H9 (cell line): ENCODE measurements around the gene TRPC3. TPM values are rescaled to one million over a fixed set of nuclear protein-coding genes. Genes with fewer than 3 reads are reported as not detected.

Source experiments
- DNase-seq: peaks from one replicate; pipeline ENCODE4 v3.0.0-alpha.2; 2017
- H2AFZ ChIP-seq: one replicate; pipeline ENCODE4 v1.6.1; 2013; ENCODE audit warnings: mild to moderate bottlenecking, low read length, control low read depth, moderate library complexity
- H2AK5ac ChIP-seq: 2 replicates; pipeline ENCODE4 v1.6.1; 2013; ENCODE audit warnings: low read length, control low read depth, mixed read lengths; ENCODE audit not compliant: insufficient read length
- H2BK120ac ChIP-seq: one replicate; pipeline ENCODE4 v1.6.1; 2013; ENCODE audit warnings: low read depth, mild to moderate bottlenecking, low read length, control low read depth, inconsistent platforms; ENCODE audit not compliant: poor library complexity, severe bottlenecking
- H2BK12ac ChIP-seq: 2 replicates; pipeline ENCODE4 v1.6.1; 2013; ENCODE audit warnings: low read length, control low read depth, mixed read lengths, low read depth; ENCODE audit not compliant: insufficient read length
- H2BK15ac ChIP-seq: 2 replicates; pipeline ENCODE4 v1.6.1; 2013; ENCODE audit warnings: low read depth, low read length, control low read depth
- H2BK20ac ChIP-seq: one replicate; pipeline ENCODE4 v1.6.1; 2013; ENCODE audit warnings: low read depth, mild to moderate bottlenecking, low read length, control low read depth, inconsistent platforms; ENCODE audit not compliant: poor library complexity, severe bottlenecking
- H2BK5ac ChIP-seq: 2 replicates; pipeline ENCODE4 v1.6.1; 2013; ENCODE audit warnings: low read length, control low read depth, mixed read lengths; ENCODE audit not compliant: insufficient read length
- H3K14ac ChIP-seq: 2 replicates; pipeline ENCODE4 v1.6.1; 2013; ENCODE audit warnings: low read length, control low read depth; ENCODE audit not compliant: insufficient read depth
- H3K18ac ChIP-seq: 2 replicates; pipeline ENCODE4 v1.6.1; 2013; ENCODE audit warnings: low read depth, mild to moderate bottlenecking, mixed read lengths, low read length, control low read depth; ENCODE audit not compliant: insufficient read length
- H3K23ac ChIP-seq: 2 replicates; pipeline ENCODE4 v1.6.1; 2013; ENCODE audit warnings: low read length, control low read depth, mixed read lengths, low read depth; ENCODE audit not compliant: insufficient read length
- H3K23me2 ChIP-seq: 2 replicates; pipeline ENCODE4 v1.6.1; 2013; ENCODE audit warnings: low read depth, mild to moderate bottlenecking, mixed read lengths, low read length, control low read depth; ENCODE audit not compliant: insufficient read length, poor library complexity, severe bottlenecking
- H3K27ac ChIP-seq: 2 replicates; pipeline ENCODE4 v1.5.1; 2013; ENCODE audit warnings: low read length, control low read depth, mixed read lengths, low read depth; ENCODE audit not compliant: insufficient read length
- H3K27me3 ChIP-seq: 2 replicates; pipeline ENCODE4 v1.6.1; 2013; ENCODE audit warnings: low read length, control low read depth, inconsistent platforms; ENCODE audit not compliant: insufficient read depth
- H3K4ac ChIP-seq: 2 replicates; pipeline ENCODE4 v1.6.1; 2013; ENCODE audit warnings: low read depth, mild to moderate bottlenecking, control low read depth, inconsistent platforms, low read length, moderate library complexity
- H3K4me1 ChIP-seq: 2 replicates; pipeline ENCODE4 v1.6.1; 2013; ENCODE audit warnings: low read length, control low read depth, inconsistent platforms; ENCODE audit not compliant: insufficient read depth
- H3K4me2 ChIP-seq: 2 replicates; pipeline ENCODE4 v1.6.1; 2013; ENCODE audit warnings: low read length, control low read depth, mixed read lengths; ENCODE audit not compliant: insufficient read length, insufficient read depth
- H3K56ac ChIP-seq: 2 replicates; pipeline ENCODE4 v1.6.1; 2013; ENCODE audit warnings: low read depth, mild to moderate bottlenecking, mixed read lengths, low read length, control low read depth; ENCODE audit not compliant: insufficient read length
- H3K79me1 ChIP-seq: 2 replicates; pipeline ENCODE4 v1.6.1; 2013; ENCODE audit warnings: low read depth, mild to moderate bottlenecking, moderate library complexity, low read length, control low read depth, inconsistent platforms; ENCODE audit not compliant: insufficient read depth, poor library complexity, severe bottlenecking
- H3K79me2 ChIP-seq: 2 replicates; pipeline ENCODE4 v1.6.1; 2013; ENCODE audit warnings: low read length, control low read depth, inconsistent platforms; ENCODE audit not compliant: insufficient read depth
- H3K9ac ChIP-seq: 2 replicates; pipeline ENCODE4 v1.6.1; 2013; ENCODE audit warnings: low read length, control low read depth, mixed read lengths; ENCODE audit not compliant: insufficient read length; ENCODE audit errors: extremely low read depth
- H3K9me3 ChIP-seq: one replicate; pipeline ENCODE4 v1.6.1; 2013; ENCODE audit warnings: low read depth, low read length, inconsistent platforms; ENCODE audit not compliant: control insufficient read depth
- H3T11ph ChIP-seq: one replicate; pipeline ENCODE4 v1.6.1; 2013; ENCODE audit warnings: mild to moderate bottlenecking, low read length, control low read depth, inconsistent platforms
- H4K20me1 ChIP-seq: one replicate; pipeline ENCODE4 v1.6.1; 2013; ENCODE audit not compliant: control insufficient read depth, insufficient read length, insufficient read depth
- H4K5ac ChIP-seq: 2 replicates; pipeline ENCODE4 v1.6.1; 2013; ENCODE audit warnings: low read depth, mild to moderate bottlenecking, mixed read lengths, low read length, control low read depth; ENCODE audit not compliant: insufficient read length
- H4K8ac ChIP-seq: replicated peaks from 2 replicates; pipeline ENCODE4 v1.6.1; 2013; ENCODE audit warnings: low read length, control low read depth, mixed read lengths, low read depth; ENCODE audit not compliant: insufficient read length
- H4K91ac ChIP-seq: 2 replicates; pipeline ENCODE4 v1.6.1; 2013; ENCODE audit warnings: low read depth, mild to moderate bottlenecking, moderate library complexity, mixed read lengths, low read length, control low read depth; ENCODE audit not compliant: insufficient read length
- H3K27ac Mint-ChIP-seq, 3 experiments: 2 replicates in 2 of 3; 3 replicates in 1 of 3; pipeline ENCODE4 v1.8.0; 2020 to 2021; ENCODE audit warnings: mixed read lengths in 3 of 3, mild to moderate bottlenecking in 1 of 3, moderate library complexity in 1 of 3
- H3K27me3 Mint-ChIP-seq: 2 replicates; pipeline ENCODE4 v1.8.0; 2021; ENCODE audit warnings: low read depth, mild to moderate bottlenecking, moderate library complexity, mixed read lengths
- H3K36me3 Mint-ChIP-seq, 3 experiments: 2 replicates in 2 of 3; 3 replicates in 1 of 3; pipeline ENCODE4 v1.8.0; 2020 to 2021; ENCODE audit warnings: low read depth in 3 of 3, mixed read lengths in 3 of 3; ENCODE audit not compliant: insufficient read depth in 1 of 3
- H3K4me1 Mint-ChIP-seq, 2 experiments: 2 replicates each; pipeline ENCODE4 v1.8.0; 2020; ENCODE audit warnings: mixed read lengths in 2 of 2
- H3K4me3 Mint-ChIP-seq, 2 experiments: 2 replicates in 1 of 2; 3 replicates in 1 of 2; pipeline ENCODE4 v1.8.0; 2020 to 2021; ENCODE audit warnings: mild to moderate bottlenecking in 2 of 2, mixed read lengths in 2 of 2, moderate library complexity in 1 of 2
- H3K9me3 Mint-ChIP-seq, 2 experiments: 2 replicates in 1 of 2; 3 replicates in 1 of 2; pipeline ENCODE4 v1.8.0; 2020; ENCODE audit warnings: mild to moderate bottlenecking in 2 of 2, mixed read lengths in 2 of 2, moderate library complexity in 1 of 2
- CTCF ChIP-seq: fragments of 200-600 bp; sonication (generic); conservative IDR thresholded peaks from 3 replicates; pipeline ENCODE4 v1.8.0; 2021; ENCODE audit warnings: antibody characterized with exemption, mild to moderate bottlenecking
- WGBS: extraction: QIAGEN DNeasy Blood & Tissue Kit; methylation state at CpG from one replicate; pipeline ENCODE4 v1.1.7; 2013; ENCODE audit warnings: missing lambda C conversion rate, low lambda C conversion rate, mixed read lengths; ENCODE audit not compliant: insufficient read length; ENCODE audit errors: extremely low coverage; 5-methylcytosine and 5-hydroxymethylcytosine counted together
- total RNA-seq: library from RNA; stranded (reverse); gene quantifications from 2 replicates; pipeline ENCODE4 v1.2.1, GENCODE V29; 2021

The TRPC3 gene
- total RNA-seq, 1 experiment from 2014 or later, result 0.13 TPM

GRCh38 chr4:121885115-121885514, 66.7 kb downstream of the TRPC3 start:
- Histone ChIP-seq H4K8ac (no peak overlapping the region), H3K23ac (no peak overlapping the region), H3K14ac (no peak overlapping the region), H2BK120ac (no peak overlapping the region), H3K4ac (no peak overlapping the region), H3K23me2 (no peaks in the 10 kb centered on the region), H3K4me2 (no peak overlapping the region), H2AFZ (no peak overlapping the region), H3K9ac (no peak overlapping the region), H2BK20ac (no peak overlapping the region), H3K4me1 (no peaks in the 10 kb centered on the region), H3T11ph (no peak overlapping the region), H4K5ac (no peak overlapping the region), H3K27ac (no peak overlapping the region), H3K27me3 (no peaks in the 10 kb centered on the region), H3K9me3 (no peaks in the 10 kb centered on the region), H3K56ac (no peak overlapping the region), H3K18ac (no peak overlapping the region), H2BK15ac (no peak overlapping the region), H2BK5ac (no peak overlapping the region), H2BK12ac (no peak overlapping the region), H3K79me2 (no peaks in the 10 kb centered on the region), H4K20me1 (no peaks in the 10 kb centered on the region), H4K91ac (no peak overlapping the region), H3K79me1 (no peaks in the 10 kb centered on the region), H2AK5ac (no peak overlapping the region)
- Mint-ChIP-seq H3K27ac (no peak overlapping the region), H3K4me3 (no peak overlapping the region), H3K4me1 (peaks cover 0 to under 1% of the 10 kb centered on the region in 2 experiments; a peak in 1 of 4 replicates), H3K27me3 (peaks cover under 1% of the 10 kb centered on the region; the same call in 1 of the 2 replicates), H3K9me3 (no peaks in the 10 kb centered on the region), H3K36me3 (no peaks in the 10 kb centered on the region)
- no peak for DNase-seq
- TF ChIP-seq CTCF, result no peak
- WGBS, result no CpG with 5 or more reads among the region's 2 CpGs
